Mesothelial cell of epicardium (in vitro differentiated cells): ENCODE measurements around the gene PEAK1. TPM values are rescaled to one million over a fixed set of nuclear protein-coding genes. Genes with fewer than 3 reads are reported as not detected.

ENCODE experiments used
- DNase-seq, 2 experiments: peaks; one replicate each; pipeline ENCODE4 v3.0.0; 2021; ENCODE audit warnings: low spot score in 2 of 2; ENCODE audit not compliant: unreplicated experiment in 2 of 2
- H3K27ac Mint-ChIP-seq: 2 replicates; pipeline ENCODE4 v1.8.0; 2021; ENCODE audit warnings: mixed read lengths
- H3K27me3 Mint-ChIP-seq: 2 replicates; pipeline ENCODE4 v1.8.0; 2021; ENCODE audit warnings: low read depth, mixed read lengths
- H3K36me3 Mint-ChIP-seq: 2 replicates; pipeline ENCODE4 v1.8.0; 2021; ENCODE audit warnings: mixed read lengths
- H3K4me1 Mint-ChIP-seq: 2 replicates; pipeline ENCODE4 v1.8.0; 2021; ENCODE audit warnings: mixed read lengths
- H3K4me3 Mint-ChIP-seq: 2 replicates; pipeline ENCODE4 v1.8.0; 2021; ENCODE audit warnings: mild to moderate bottlenecking, moderate library complexity, mixed read lengths
- H3K9me3 Mint-ChIP-seq: 2 replicates; pipeline ENCODE4 v1.8.0; 2021; ENCODE audit warnings: mixed read lengths
- CTCF ChIP-seq: fragments of 200-600 bp; sonication (generic); IDR thresholded peaks from one replicate; pipeline ENCODE4 v1.5.0; 2021; ENCODE audit warnings: antibody characterized with exemption; ENCODE audit not compliant: unreplicated experiment
- total RNA-seq: library from RNA; stranded (reverse); gene quantifications from 3 replicates; pipeline ENCODE4 v1.2.1, GENCODE V29; 2021

Gene PEAK1
- total RNA-seq, 1 donor from 2014 or later = 92.3 TPM

GRCh38 chr15:77196381-77196780, 223.5 kb downstream of the PEAK1 start:
- no peak for DNase-seq
- no peak overlapping the region for H3K4me3 Mint-ChIP-seq
- H3K27ac Mint-ChIP-seq = no peak overlapping the region
- TF ChIP-seq CTCF = no peak
- H3K27me3 Mint-ChIP-seq = no peaks in the 10 kb centered on the region
- H3K4me1 Mint-ChIP-seq = peaks cover 37% of the 10 kb centered on the region
- peaks cover 22% of the 10 kb centered on the region for H3K9me3 Mint-ChIP-seq
- H3K36me3 Mint-ChIP-seq = peaks cover 24% of the 10 kb centered on the region

DNA sequence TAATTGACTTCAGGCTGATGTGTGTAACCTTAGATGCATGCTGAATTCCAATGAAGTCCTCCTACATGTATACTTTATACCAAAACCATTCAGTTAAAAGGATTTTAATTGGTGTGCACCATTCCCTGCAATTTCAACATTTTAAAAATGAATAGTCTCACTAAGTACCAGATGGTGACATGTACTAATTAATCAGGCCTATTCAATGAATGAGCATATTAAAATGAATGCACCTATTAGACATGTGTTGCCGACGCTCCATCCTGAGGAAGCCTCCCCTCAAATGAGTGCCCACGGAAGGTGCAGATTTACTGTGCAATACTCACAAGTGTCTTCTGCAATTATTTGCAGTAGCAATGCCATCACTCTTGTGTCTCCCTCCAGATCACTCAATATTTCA, 224.3 kb downstream of the PEAK1 start:
- Mint-ChIP-seq H3K9me3 (peaks cover 22% of the 10 kb centered on the region), H3K27ac (no peak overlapping the region), H3K27me3 (no peaks in the 10 kb centered on the region), H3K4me3 (no peak overlapping the region), H3K36me3 (peaks cover 22% of the 10 kb centered on the region), H3K4me1 (peaks cover 40% of the 10 kb centered on the region)
- no peak for TF ChIP-seq CTCF
- no peak for DNase-seq

DNA sequence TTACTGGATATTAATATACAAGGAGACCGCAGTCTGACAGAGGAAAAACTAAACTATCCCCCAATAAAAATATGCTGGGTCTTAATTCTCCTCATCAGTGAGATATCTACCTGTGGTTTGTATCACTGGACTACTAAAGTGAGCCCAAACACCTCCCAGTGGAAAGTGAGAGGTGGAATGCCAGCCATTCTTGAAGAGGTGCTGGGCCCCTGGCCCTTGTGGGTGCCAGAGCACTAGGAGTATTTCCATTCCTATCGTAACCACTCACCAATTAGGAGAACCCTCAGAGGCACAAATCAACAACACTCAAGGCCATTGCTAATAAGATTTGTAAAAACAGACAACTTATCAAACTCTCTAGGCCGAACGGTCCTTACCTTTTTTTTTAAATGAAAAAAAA, 227.5 kb downstream of the PEAK1 start:
- H3K9me3 Mint-ChIP-seq = no peaks in the 10 kb centered on the region
- H3K4me1 Mint-ChIP-seq = peaks cover 65% of the 10 kb centered on the region
- H3K36me3 Mint-ChIP-seq = no peaks in the 10 kb centered on the region
- H3K27me3 Mint-ChIP-seq = no peaks in the 10 kb centered on the region
- no peak for DNase-seq
- no peak overlapping the region for H3K27ac Mint-ChIP-seq
- no peak overlapping the region for H3K4me3 Mint-ChIP-seq
- no peak for TF ChIP-seq CTCF

- H3K4me1 Mint-ChIP-seq = peaks cover 75% of the 10 kb centered on the region
- H3K27ac Mint-ChIP-seq = peak overlapping the region; percentile 11
- H3K9me3 Mint-ChIP-seq = no peaks in the 10 kb centered on the region
- no peak for DNase-seq
- no peaks in the 10 kb centered on the region for H3K36me3 Mint-ChIP-seq
- H3K4me3 Mint-ChIP-seq = no peak overlapping the region
- no peaks in the 10 kb centered on the region for H3K27me3 Mint-ChIP-seq
- TF ChIP-seq CTCF = no peak
Measured at GRCh38 chr15:77191230-77191834, 228.6 kb downstream of the PEAK1 start.

DNA sequence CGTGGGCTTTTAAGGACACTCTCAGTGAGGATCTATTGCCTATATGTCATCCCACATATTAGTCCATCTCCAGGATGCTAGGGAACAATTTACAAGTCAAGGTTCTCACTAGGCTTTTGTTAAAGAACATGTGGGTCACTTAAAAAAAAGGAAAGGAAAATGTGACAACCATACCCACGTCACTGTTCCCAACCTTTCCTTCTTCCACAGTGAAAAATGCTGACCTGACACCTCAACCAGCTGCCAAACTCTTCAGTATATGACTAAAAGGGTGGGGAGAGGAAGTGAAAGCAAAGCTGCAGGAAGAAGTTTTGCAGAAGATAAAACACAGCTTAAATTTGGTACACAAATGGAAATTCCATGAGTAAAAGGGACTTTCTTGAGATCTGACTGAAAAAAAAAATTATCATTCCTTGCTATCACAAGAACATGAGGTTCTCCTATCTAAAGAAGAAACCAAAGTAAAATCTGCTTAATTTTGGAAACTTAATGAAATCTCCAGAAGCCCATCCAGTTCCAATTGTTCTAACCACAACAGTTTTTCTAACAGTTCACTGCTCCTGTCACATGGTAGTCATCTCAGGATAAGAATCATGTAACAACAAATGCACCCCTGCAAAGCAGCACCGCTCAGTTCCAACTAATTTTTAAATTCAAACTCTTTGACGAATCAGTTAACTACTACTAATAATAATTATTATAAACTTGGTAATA, 232.0 kb downstream of the PEAK1 start:
- peaks cover 67% of the 10 kb centered on the region for H3K4me1 Mint-ChIP-seq

More for the DNA sequence above, 232.0 kb downstream of the PEAK1 start:
- no peak for TF ChIP-seq CTCF
- no peak for DNase-seq
- Mint-ChIP-seq H3K9me3 (no peaks in the 10 kb centered on the region), H3K36me3 (no peaks in the 10 kb centered on the region), H3K27ac (peak overlapping the region; percentile 80), H3K4me3 (no peak overlapping the region), H3K27me3 (no peaks in the 10 kb centered on the region)
